H9 (cell line): ENCODE results near the gene RANBP9. TPM values are rescaled to one million over a fixed set of nuclear protein-coding genes. Genes with fewer than 3 reads are reported as not detected.

Source experiments
- DNase-seq: peaks from one replicate; pipeline ENCODE4 v3.0.0-alpha.2; 2017
- H2AFZ ChIP-seq: one replicate; pipeline ENCODE4 v1.6.1; 2013; ENCODE audit warnings: mild to moderate bottlenecking, low read length, control low read depth, moderate library complexity
- H2AK5ac ChIP-seq: 2 replicates; pipeline ENCODE4 v1.6.1; 2013; ENCODE audit warnings: low read length, control low read depth, mixed read lengths; ENCODE audit not compliant: insufficient read length
- H2BK120ac ChIP-seq: one replicate; pipeline ENCODE4 v1.6.1; 2013; ENCODE audit warnings: low read depth, mild to moderate bottlenecking, low read length, control low read depth, inconsistent platforms; ENCODE audit not compliant: poor library complexity, severe bottlenecking
- H2BK12ac ChIP-seq: 2 replicates; pipeline ENCODE4 v1.6.1; 2013; ENCODE audit warnings: low read length, control low read depth, mixed read lengths, low read depth; ENCODE audit not compliant: insufficient read length
- H2BK15ac ChIP-seq: 2 replicates; pipeline ENCODE4 v1.6.1; 2013; ENCODE audit warnings: low read depth, low read length, control low read depth
- H2BK20ac ChIP-seq: one replicate; pipeline ENCODE4 v1.6.1; 2013; ENCODE audit warnings: low read depth, mild to moderate bottlenecking, low read length, control low read depth, inconsistent platforms; ENCODE audit not compliant: poor library complexity, severe bottlenecking
- H2BK5ac ChIP-seq: 2 replicates; pipeline ENCODE4 v1.6.1; 2013; ENCODE audit warnings: low read length, control low read depth, mixed read lengths; ENCODE audit not compliant: insufficient read length
- H3K14ac ChIP-seq: 2 replicates; pipeline ENCODE4 v1.6.1; 2013; ENCODE audit warnings: low read length, control low read depth; ENCODE audit not compliant: insufficient read depth
- H3K18ac ChIP-seq: 2 replicates; pipeline ENCODE4 v1.6.1; 2013; ENCODE audit warnings: low read depth, mild to moderate bottlenecking, mixed read lengths, low read length, control low read depth; ENCODE audit not compliant: insufficient read length
- H3K23ac ChIP-seq: 2 replicates; pipeline ENCODE4 v1.6.1; 2013; ENCODE audit warnings: low read length, control low read depth, mixed read lengths, low read depth; ENCODE audit not compliant: insufficient read length
- H3K23me2 ChIP-seq: 2 replicates; pipeline ENCODE4 v1.6.1; 2013; ENCODE audit warnings: low read depth, mild to moderate bottlenecking, mixed read lengths, low read length, control low read depth; ENCODE audit not compliant: insufficient read length, poor library complexity, severe bottlenecking
- H3K27ac ChIP-seq: 2 replicates; pipeline ENCODE4 v1.5.1; 2013; ENCODE audit warnings: low read length, control low read depth, mixed read lengths, low read depth; ENCODE audit not compliant: insufficient read length
- H3K27me3 ChIP-seq: 2 replicates; pipeline ENCODE4 v1.6.1; 2013; ENCODE audit warnings: low read length, control low read depth, inconsistent platforms; ENCODE audit not compliant: insufficient read depth
- H3K4ac ChIP-seq: 2 replicates; pipeline ENCODE4 v1.6.1; 2013; ENCODE audit warnings: low read depth, mild to moderate bottlenecking, control low read depth, inconsistent platforms, low read length, moderate library complexity
- H3K4me1 ChIP-seq: 2 replicates; pipeline ENCODE4 v1.6.1; 2013; ENCODE audit warnings: low read length, control low read depth, inconsistent platforms; ENCODE audit not compliant: insufficient read depth
- H3K4me2 ChIP-seq: 2 replicates; pipeline ENCODE4 v1.6.1; 2013; ENCODE audit warnings: low read length, control low read depth, mixed read lengths; ENCODE audit not compliant: insufficient read length, insufficient read depth
- H3K56ac ChIP-seq: 2 replicates; pipeline ENCODE4 v1.6.1; 2013; ENCODE audit warnings: low read depth, mild to moderate bottlenecking, mixed read lengths, low read length, control low read depth; ENCODE audit not compliant: insufficient read length
- H3K79me1 ChIP-seq: 2 replicates; pipeline ENCODE4 v1.6.1; 2013; ENCODE audit warnings: low read depth, mild to moderate bottlenecking, moderate library complexity, low read length, control low read depth, inconsistent platforms; ENCODE audit not compliant: insufficient read depth, poor library complexity, severe bottlenecking
- H3K79me2 ChIP-seq: 2 replicates; pipeline ENCODE4 v1.6.1; 2013; ENCODE audit warnings: low read length, control low read depth, inconsistent platforms; ENCODE audit not compliant: insufficient read depth
- H3K9ac ChIP-seq: 2 replicates; pipeline ENCODE4 v1.6.1; 2013; ENCODE audit warnings: low read length, control low read depth, mixed read lengths; ENCODE audit not compliant: insufficient read length; ENCODE audit errors: extremely low read depth
- H3K9me3 ChIP-seq: one replicate; pipeline ENCODE4 v1.6.1; 2013; ENCODE audit warnings: low read depth, low read length, inconsistent platforms; ENCODE audit not compliant: control insufficient read depth
- H3T11ph ChIP-seq: one replicate; pipeline ENCODE4 v1.6.1; 2013; ENCODE audit warnings: mild to moderate bottlenecking, low read length, control low read depth, inconsistent platforms
- H4K20me1 ChIP-seq: one replicate; pipeline ENCODE4 v1.6.1; 2013; ENCODE audit not compliant: control insufficient read depth, insufficient read length, insufficient read depth
- H4K5ac ChIP-seq: 2 replicates; pipeline ENCODE4 v1.6.1; 2013; ENCODE audit warnings: low read depth, mild to moderate bottlenecking, mixed read lengths, low read length, control low read depth; ENCODE audit not compliant: insufficient read length
- H4K8ac ChIP-seq: replicated peaks from 2 replicates; pipeline ENCODE4 v1.6.1; 2013; ENCODE audit warnings: low read length, control low read depth, mixed read lengths, low read depth; ENCODE audit not compliant: insufficient read length
- H4K91ac ChIP-seq: 2 replicates; pipeline ENCODE4 v1.6.1; 2013; ENCODE audit warnings: low read depth, mild to moderate bottlenecking, moderate library complexity, mixed read lengths, low read length, control low read depth; ENCODE audit not compliant: insufficient read length
- H3K27ac Mint-ChIP-seq, 3 experiments: 2 replicates in 2 of 3; 3 replicates in 1 of 3; pipeline ENCODE4 v1.8.0; 2020 to 2021; ENCODE audit warnings: mixed read lengths in 3 of 3, mild to moderate bottlenecking in 1 of 3, moderate library complexity in 1 of 3
- H3K27me3 Mint-ChIP-seq: 2 replicates; pipeline ENCODE4 v1.8.0; 2021; ENCODE audit warnings: low read depth, mild to moderate bottlenecking, moderate library complexity, mixed read lengths
- H3K36me3 Mint-ChIP-seq, 3 experiments: 2 replicates in 2 of 3; 3 replicates in 1 of 3; pipeline ENCODE4 v1.8.0; 2020 to 2021; ENCODE audit warnings: low read depth in 3 of 3, mixed read lengths in 3 of 3; ENCODE audit not compliant: insufficient read depth in 1 of 3
- H3K4me1 Mint-ChIP-seq, 2 experiments: 2 replicates each; pipeline ENCODE4 v1.8.0; 2020; ENCODE audit warnings: mixed read lengths in 2 of 2
- H3K4me3 Mint-ChIP-seq, 2 experiments: 2 replicates in 1 of 2; 3 replicates in 1 of 2; pipeline ENCODE4 v1.8.0; 2020 to 2021; ENCODE audit warnings: mild to moderate bottlenecking in 2 of 2, mixed read lengths in 2 of 2, moderate library complexity in 1 of 2
- H3K9me3 Mint-ChIP-seq, 2 experiments: 2 replicates in 1 of 2; 3 replicates in 1 of 2; pipeline ENCODE4 v1.8.0; 2020; ENCODE audit warnings: mild to moderate bottlenecking in 2 of 2, mixed read lengths in 2 of 2, moderate library complexity in 1 of 2
- WGBS: extraction: QIAGEN DNeasy Blood & Tissue Kit; methylation state at CpG from one replicate; pipeline ENCODE4 v1.1.7; 2013; ENCODE audit warnings: missing lambda C conversion rate, low lambda C conversion rate, mixed read lengths; ENCODE audit not compliant: insufficient read length; ENCODE audit errors: extremely low coverage; 5-methylcytosine and 5-hydroxymethylcytosine counted together
- total RNA-seq: library from RNA; stranded (reverse); gene quantifications from 2 replicates; pipeline ENCODE4 v1.2.1, GENCODE V29; 2021
- TF ChIP-seq, protein P1 (sequence below): fragments of 200-600 bp; sonication (generic); conservative IDR thresholded peaks from 3 replicates; pipeline ENCODE4 v1.8.0; 2021; ENCODE audit warnings: antibody characterized with exemption, mild to moderate bottlenecking

Gene RANBP9
- total RNA-seq, 1 experiment from 2014 or later: 37.2 TPM

DNA sequence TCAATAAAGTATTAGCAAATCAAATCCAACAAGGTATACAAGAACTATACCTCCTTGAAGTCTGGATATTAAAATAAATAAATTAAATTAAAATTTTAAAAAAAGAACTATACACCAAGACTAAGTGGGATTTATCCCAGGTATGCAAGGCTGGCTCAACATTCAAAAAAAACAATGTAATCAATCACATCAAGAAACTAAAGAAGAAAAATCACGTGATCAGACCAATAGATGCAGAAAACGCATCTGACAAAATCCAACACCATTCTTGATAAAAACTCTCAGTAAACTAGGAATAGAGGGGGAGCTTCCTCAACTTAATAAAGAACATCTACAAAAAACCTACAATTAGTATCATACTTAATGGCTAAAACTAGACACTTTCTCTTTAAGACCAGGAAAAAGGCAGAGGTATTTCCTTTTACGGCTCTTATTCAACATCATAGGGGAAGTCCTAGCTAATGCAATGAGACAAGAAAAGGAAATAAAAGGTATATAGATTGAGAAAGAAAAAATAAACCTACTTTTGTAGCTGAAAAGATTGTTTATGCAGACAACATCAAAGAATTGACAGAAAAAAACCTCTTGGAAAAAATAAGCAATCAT, 35.0 kb downstream of the RANBP9 start:
- Histone ChIP-seq H2BK120ac (no peak overlapping the region), H3K27me3 (no peaks in the 10 kb centered on the region), H4K91ac (no peak overlapping the region), H3K9me3 (no peaks in the 10 kb centered on the region), H4K5ac (no peak overlapping the region), H3K4me1 (no peaks in the 10 kb centered on the region), H2BK15ac (no peak overlapping the region), H2AFZ (no peak overlapping the region), H2AK5ac (no peak overlapping the region), H3T11ph (no peak overlapping the region), H3K4me2 (no peak overlapping the region), H3K9ac (no peak overlapping the region), H3K56ac (no peak overlapping the region), H4K8ac (no peak overlapping the region), H3K18ac (no peak overlapping the region), H3K79me2 (peaks cover 5% of the 10 kb centered on the region; the same call in 1 of the 2 replicates), H3K14ac (no peak overlapping the region), H2BK20ac (no peak overlapping the region), H3K23me2 (no peaks in the 10 kb centered on the region), H3K27ac (no peak overlapping the region), H3K23ac (no peak overlapping the region), H2BK5ac (no peak overlapping the region), H3K79me1 (no peaks in the 10 kb centered on the region), H4K20me1 (no peaks in the 10 kb centered on the region), H3K4ac (no peak overlapping the region), H2BK12ac (no peak overlapping the region)
- DNase-seq: no peak
- H3K27ac Mint-ChIP-seq: no peak overlapping the region
- no peaks in the 10 kb centered on the region for H3K27me3 Mint-ChIP-seq
- WGBS: no CpG with 5 or more reads among the region's 3 CpGs
- peaks cover 9 to 10% of the 10 kb centered on the region in 2 experiments; a peak in 4 of 5 replicates for H3K9me3 Mint-ChIP-seq
- H3K36me3 Mint-ChIP-seq: peaks cover 15 to 21% (median 19%) of the 10 kb centered on the region in 3 experiments
- TF ChIP-seq, protein P1, sequence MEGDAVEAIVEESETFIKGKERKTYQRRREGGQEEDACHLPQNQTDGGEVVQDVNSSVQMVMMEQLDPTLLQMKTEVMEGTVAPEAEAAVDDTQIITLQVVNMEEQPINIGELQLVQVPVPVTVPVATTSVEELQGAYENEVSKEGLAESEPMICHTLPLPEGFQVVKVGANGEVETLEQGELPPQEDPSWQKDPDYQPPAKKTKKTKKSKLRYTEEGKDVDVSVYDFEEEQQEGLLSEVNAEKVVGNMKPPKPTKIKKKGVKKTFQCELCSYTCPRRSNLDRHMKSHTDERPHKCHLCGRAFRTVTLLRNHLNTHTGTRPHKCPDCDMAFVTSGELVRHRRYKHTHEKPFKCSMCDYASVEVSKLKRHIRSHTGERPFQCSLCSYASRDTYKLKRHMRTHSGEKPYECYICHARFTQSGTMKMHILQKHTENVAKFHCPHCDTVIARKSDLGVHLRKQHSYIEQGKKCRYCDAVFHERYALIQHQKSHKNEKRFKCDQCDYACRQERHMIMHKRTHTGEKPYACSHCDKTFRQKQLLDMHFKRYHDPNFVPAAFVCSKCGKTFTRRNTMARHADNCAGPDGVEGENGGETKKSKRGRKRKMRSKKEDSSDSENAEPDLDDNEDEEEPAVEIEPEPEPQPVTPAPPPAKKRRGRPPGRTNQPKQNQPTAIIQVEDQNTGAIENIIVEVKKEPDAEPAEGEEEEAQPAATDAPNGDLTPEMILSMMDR: no peak
- no peak overlapping the region for H3K4me3 Mint-ChIP-seq
- H3K4me1 Mint-ChIP-seq: peaks cover 17 to 38% of the 10 kb centered on the region in 2 experiments
